K562 (cell line): Measurements from ENCODE around the gene AP3S1. TPM values are rescaled to one million over a fixed set of nuclear protein-coding genes. Genes with fewer than 3 reads are reported as not detected.

Experiments used
- ATAC-seq: fragments of 200-7000 bp; cut with Tn5 transposase; 3 replicates; pipeline ENCODE4 v1.9.1; 2020; ENCODE audit warnings: moderate library complexity
- BruUV-seq: library from RNA; stranded (reverse); fragments of 400-500 nt; replicated peaks from 2 replicates; lab custom pipeline; 2021; lab: Mats Ljungman, UMichigan
- CTCF ChIA-PET: fragments of 300-600 bp; formaldehyde crosslinking; extraction: SDS; loops from one replicate; lab custom pipeline; 2021; ENCODE audit warnings: low intra/inter-chr PET ratio; lab: Yijun Ruan, JAX
- POLR2A ChIA-PET: fragments of 300-600, 350-650 bp; sonication (Branson Sonifier 250); formaldehyde crosslinking; extraction: SDS; loops from one replicate; lab custom pipeline; 2021; ENCODE audit warnings: antibody characterized with exemption, inconsistent platforms; lab: Yijun Ruan, JAX
- DNase-seq, 4 experiments: peaks; one replicate each; pipeline versions ENCODE4 v3.0.0 to v3.0.0-alpha.2; 2011 to 2018; ENCODE audit warnings: low spot score in 3 of 4, mixed read lengths in 3 of 4; ENCODE audit errors: extremely low read depth in 1 of 4
- FAIRE-seq: peaks from 2 replicates; lab custom pipeline; 2011; peaks lifted over from hg19 to GRCh38; lab: Jason Lieb, UNC
- H2AFZ ChIP-seq: 2 replicates; pipeline ENCODE4 v1.6.0; 2011; ENCODE audit warnings: low read depth, low read length, control low read depth, inconsistent platforms
- H3K27ac ChIP-seq: fragments of 200-600 bp; 3 replicates; pipeline ENCODE4 v1.8.0; 2011; ENCODE audit warnings: low read depth, mild to moderate bottlenecking, control low read depth, inconsistent platforms, low read length, moderate library complexity, mixed read lengths; ENCODE audit errors: extremely low read depth
- H3K27me3 ChIP-seq, 2 experiments: fragments of 300-600 bp in 1 of 2; 2 replicates in 1 of 2; 3 replicates in 1 of 2; pipeline versions ENCODE4 v1.6.0 to v1.8.0; 2011; ENCODE audit warnings: inconsistent platforms in 2 of 2, low read length in 2 of 2, mild to moderate bottlenecking in 1 of 2, mixed read lengths in 1 of 2, moderate library complexity in 1 of 2; ENCODE audit not compliant: control insufficient read depth in 2 of 2, insufficient read depth in 2 of 2
- H3K36me3 ChIP-seq: fragments of 300-600 bp; 3 replicates; pipeline ENCODE4 v1.8.0; 2011; ENCODE audit warnings: mild to moderate bottlenecking, low read length, inconsistent platforms; ENCODE audit not compliant: control insufficient read depth, insufficient read depth
- H3K4me1 ChIP-seq, 2 experiments: fragments of 200-600 bp in 1 of 2; replicated peaks in 1 of 2; 2 replicates in 1 of 2; 3 replicates in 1 of 2; pipeline versions ENCODE4 v1.5.1 to v1.8.0; 2011; ENCODE audit warnings: inconsistent platforms in 2 of 2, low read length in 2 of 2, mild to moderate bottlenecking in 1 of 2, mixed read lengths in 1 of 2, moderate library complexity in 1 of 2; ENCODE audit not compliant: control insufficient read depth in 2 of 2, insufficient read depth in 2 of 2
- H3K4me2 ChIP-seq: 2 replicates; pipeline ENCODE4 v1.6.1; 2011; ENCODE audit warnings: low read length, control low read depth, inconsistent platforms, mixed read lengths; ENCODE audit not compliant: insufficient read depth
- H3K4me3 ChIP-seq: fragments of 200-600 bp; sonication (generic), shearing (Covaris generic); 2 replicates; pipeline ENCODE4 v1.5.1; 2016; ENCODE audit warnings: control low read depth, inconsistent platforms
- H3K79me2 ChIP-seq: fragments of 200-600 bp; 3 replicates; pipeline ENCODE4 v1.8.0; 2011; ENCODE audit warnings: low read length, inconsistent platforms; ENCODE audit not compliant: control insufficient read depth, insufficient read depth
- H3K9ac ChIP-seq, 2 experiments: 2 replicates each; pipeline versions ENCODE4 v1.6.0 to v1.6.1; 2011; ENCODE audit warnings: low read depth in 2 of 2, low read length in 2 of 2, control low read depth in 1 of 2, inconsistent platforms in 1 of 2, mild to moderate bottlenecking in 1 of 2, mixed read lengths in 1 of 2; ENCODE audit not compliant: insufficient read depth in 1 of 2
- H3K9me1 ChIP-seq: one replicate; pipeline ENCODE4 v1.6.0; 2011; ENCODE audit warnings: inconsistent platforms, mild to moderate bottlenecking, low read length, moderate library complexity; ENCODE audit not compliant: control insufficient read depth, insufficient read depth
- H3K9me3 ChIP-seq: replicated peaks from 2 replicates; pipeline ENCODE4 v1.5.1; 2011; ENCODE audit warnings: low read depth, low read length, inconsistent platforms; ENCODE audit not compliant: control insufficient read depth, insufficient read depth
- H4K20me1 ChIP-seq: replicated peaks from 2 replicates; pipeline ENCODE4 v1.6.1; 2011; ENCODE audit warnings: low read length, inconsistent platforms, mixed read lengths; ENCODE audit not compliant: control insufficient read depth, insufficient read depth
- CAMTA2 ChIP-seq: fragments of 250-450 bp; sonication (Bioruptor Pico); conservative IDR thresholded peaks from 2 replicates; pipeline ENCODE4 v1.5.1; 2022
- EP400 ChIP-seq: fragments of 450-650 bp; IDR thresholded peaks from 2 replicates; pipeline ENCODE4 v1.6.1; 2017; ENCODE audit warnings: antibody characterized with exemption, mild to moderate bottlenecking, moderate library complexity
- MAFF ChIP-seq: IDR thresholded peaks from 2 replicates; pipeline ENCODE4 v1.6.1; 2012; ENCODE audit warnings: low read length, improper control_type of control experiment
- MYBL2 ChIP-seq, 2 experiments: fragments of 450-650 bp in 1 of 2; sonication (generic) in 1 of 2; formaldehyde crosslinking in 1 of 2; IDR thresholded peaks; 2 replicates each; pipeline versions ENCODE4 v1.6.1 to v1.8.1; 2017 to 2022; ENCODE audit warnings: borderline replicate concordance in 1 of 2, inconsistent platforms in 1 of 2, low read depth in 1 of 2, mild to moderate bottlenecking in 1 of 2, missing genetic modification reagents in 1 of 2, moderate library complexity in 1 of 2
- RBM39 ChIP-seq: fragments of 200-400 bp; formaldehyde crosslinking; optimal IDR thresholded peaks from 2 replicates; pipeline ENCODE3; 2018; ENCODE audit warnings: low read depth, low read length
- TARDBP ChIP-seq: fragments of 450-650 bp; IDR thresholded peaks from 2 replicates; pipeline ENCODE4 v1.6.1; 2016
- ZFPM2 ChIP-seq: fragments of 250-450 bp; sonication (Bioruptor Pico); IDR thresholded peaks from 2 replicates; pipeline ENCODE4 v1.5.1; 2022; ENCODE audit warnings: mild to moderate bottlenecking
- ZNF444 ChIP-seq: fragments of 250-450 bp; sonication (Bioruptor Pico); IDR thresholded peaks from 2 replicates; pipeline ENCODE4 v1.4.0; 2020; ENCODE audit warnings: mild to moderate bottlenecking, moderate library complexity
- ZNF668 ChIP-seq: fragments of 250-450 bp; sonication (Bioruptor Pico); IDR thresholded peaks from 2 replicates; pipeline ENCODE4 v1.8.0; 2022; ENCODE audit warnings: mild to moderate bottlenecking, inconsistent platforms
- WGBS: fragments of 100-300 bp; shearing (Covaris generic); methylation state at CpG from one replicate; pipeline ENCODE4 v1.1.6; 2016; ENCODE audit warnings: low coverage, mixed read lengths; ENCODE audit not compliant: insufficient coverage; ENCODE audit errors: missing lambda C conversion rate; 5-methylcytosine and 5-hydroxymethylcytosine counted together
- in situ Hi-C: fragments of 300-500 bp; cut with MboI; formaldehyde crosslinking; loops from 4 replicates; pipeline ENCODE4 v1.15.0; 2018; ENCODE audit warnings: inconsistent platforms, mixed read lengths
- intact Hi-C: fragments of 100-400 bp; cut with micrococcal nuclease; formaldehyde crosslinking; loops from 2 replicates; pipeline ENCODE4 v1.14.2; 2022
- polyA plus RNA-seq, 8 experiments: library from polyadenylated mRNA; depleted of rRNA in 4 of 8; stranded (reverse) in 5 of 8; unstranded in 3 of 8; fragments of >200 nt; fragmentation: Nextera tagmentation in 2 of 8; fragmentation: Illumina TruSeq in 1 of 8; extraction: Ambion mirVana in 2 of 8; extraction: Trizol in 1 of 8; gene quantifications; 2 replicates each; pipeline versions ENCODE4 v1.2.1 to v1.2.3, GENCODE V29; 2011 to 2014; ENCODE audit warnings: inconsistent platforms in 1 of 8, missing spikeins in 1 of 8
- total RNA-seq, 7 experiments: library from RNA; depleted of rRNA in 6 of 7; stranded (reverse); fragments of >200 nt in 6 of 7; fragmentation: Illumina TruSeq in 2 of 7; extraction: Trizol in 2 of 7; gene quantifications; 2 replicates each; pipeline versions ENCODE4 v1.2.1 to v1.2.3, GENCODE V29; 2011 to 2021; ENCODE audit warnings: low replicate concordance in 1 of 7
- TF ChIP-seq, protein P1 (sequence below): fragments of 250-450 bp; sonication (Bioruptor Pico); IDR thresholded peaks from 2 replicates; pipeline ENCODE4 v1.5.0; 2022; ENCODE audit warnings: mild to moderate bottlenecking

Gene AP3S1
- total and polyA plus RNA-seq, 9 of the 15 experiments (the other 6 are each of a cell fraction or from before 2014, with no cell fraction given): 46.1 to 106 (median 67.3) TPM

GRCh38 chr5:115812372-115812771 lies 29.4 kb upstream of the AP3S1 start:
- no TSS peak for BruUV-seq
- Histone ChIP-seq H3K9me3 (peaks cover 4% of the 10 kb centered on the region; the same call in 1 of the 2 replicates), H4K20me1 (no peaks in the 10 kb centered on the region), H3K36me3 (no peaks in the 10 kb centered on the region), H3K4me3 (no peak overlapping the region), H3K9me1 (no peaks in the 10 kb centered on the region), H3K79me2 (no peaks in the 10 kb centered on the region), H3K9ac (no peak overlapping the region), H3K27me3 (peaks cover 18 to 23% of the 10 kb centered on the region in 2 experiments; a peak in 4 of 5 replicates), H3K27ac (no peak overlapping the region), H3K4me2 (no peak overlapping the region), H3K4me1 (no peaks in the 10 kb centered on the region), H2AFZ (no peak overlapping the region)
- in situ Hi-C loops: no loop called here
- DNase-seq (no peak), FAIRE-seq (no peak), ATAC-seq (no peak)
- TF ChIP-seq ZFPM2 (CRISPR knock-in tag) (no peak), TARDBP (no peak), CAMTA2 (CRISPR knock-in tag) (no peak)
- ChIA-PET CTCF (no interaction called here), POLR2A (no interaction called here)
- 0% methylated on average over 1 of the region's 1 CpG for WGBS
- intact Hi-C loops: no loop called here

DNA sequence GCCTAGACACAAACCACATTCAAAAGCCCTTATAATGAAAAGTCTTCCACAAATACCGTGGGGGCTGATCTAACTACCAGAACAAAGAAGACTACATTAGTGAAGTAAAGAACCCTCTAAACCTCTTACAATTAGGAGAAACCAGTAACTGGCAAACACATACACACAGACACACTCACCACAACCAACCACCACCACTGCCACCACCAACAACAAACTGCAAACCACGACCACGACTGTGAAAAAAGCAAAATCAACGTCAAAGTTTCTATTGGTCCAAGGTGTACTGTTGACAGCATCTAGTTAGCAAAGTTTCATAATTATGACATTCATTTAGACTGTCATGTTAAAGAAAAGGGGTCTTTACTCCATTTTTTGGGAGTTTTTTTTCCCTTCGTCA lies 28.0 kb upstream of the AP3S1 start:
- Histone ChIP-seq H3K9ac (no peak overlapping the region), H3K9me1 (no peaks in the 10 kb centered on the region), H3K4me3 (no peak overlapping the region), H2AFZ (no peak overlapping the region), H3K27me3 (peaks cover 21 to 27% of the 10 kb centered on the region in 2 experiments; a peak in 4 of 5 replicates), H3K36me3 (no peaks in the 10 kb centered on the region), H3K9me3 (peaks cover 4% of the 10 kb centered on the region; the same call in 1 of the 2 replicates), H4K20me1 (no peaks in the 10 kb centered on the region), H3K4me1 (no peaks in the 10 kb centered on the region), H3K27ac (no peak overlapping the region), H3K4me2 (no peak overlapping the region), H3K79me2 (no peaks in the 10 kb centered on the region)
- ChIA-PET POLR2A (no interaction called here), CTCF (no interaction called here)
- FAIRE-seq (peak; percentile 63), ATAC-seq (no peak), DNase-seq (no peak)
- intact Hi-C loops: no loop called here
- no TSS peak for BruUV-seq
- TF ChIP-seq, protein P1, sequence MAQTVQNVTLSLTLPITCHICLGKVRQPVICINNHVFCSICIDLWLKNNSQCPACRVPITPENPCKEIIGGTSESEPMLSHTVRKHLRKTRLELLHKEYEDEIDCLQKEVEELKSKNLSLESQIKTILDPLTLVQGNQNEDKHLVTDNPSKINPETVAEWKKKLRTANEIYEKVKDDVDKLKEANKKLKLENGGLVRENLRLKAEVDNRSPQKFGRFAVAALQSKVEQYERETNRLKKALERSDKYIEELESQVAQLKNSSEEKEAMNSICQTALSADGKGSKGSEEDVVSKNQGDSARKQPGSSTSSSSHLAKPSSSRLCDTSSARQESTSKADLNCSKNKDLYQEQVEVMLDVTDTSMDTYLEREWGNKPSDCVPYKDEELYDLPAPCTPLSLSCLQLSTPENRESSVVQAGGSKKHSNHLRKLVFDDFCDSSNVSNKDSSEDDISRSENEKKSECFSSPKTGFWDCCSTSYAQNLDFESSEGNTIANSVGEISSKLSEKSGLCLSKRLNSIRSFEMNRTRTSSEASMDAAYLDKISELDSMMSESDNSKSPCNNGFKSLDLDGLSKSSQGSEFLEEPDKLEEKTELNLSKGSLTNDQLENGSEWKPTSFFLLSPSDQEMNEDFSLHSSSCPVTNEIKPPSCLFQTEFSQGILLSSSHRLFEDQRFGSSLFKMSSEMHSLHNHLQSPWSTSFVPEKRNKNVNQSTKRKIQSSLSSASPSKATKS (CRISPR knock-in tag): no peak
- TF ChIP-seq RBM39: no peak
- no peak for TF ChIP-seq MAFF
- TF ChIP-seq MYBL2 (IDR thresholded peaks at IDR 0.05; ENCODE audit: low read depth): no peak
- TF ChIP-seq MYBL2 (CRISPR knock-in tag; IDR thresholded peaks at IDR 0.05; ENCODE audit: borderline replicate concordance): no peak
- no peak for TF ChIP-seq ZNF668
- TF ChIP-seq ZNF444: no peak
- no peak for TF ChIP-seq EP400
- WGBS: 0% methylated on average over 5 of the region's 5 CpGs
- in situ Hi-C loops: no loop called here
